ENCODE results near the gene TSEN2. TPM values are rescaled to one million over a fixed set of nuclear protein-coding genes. Genes with fewer than 3 reads are reported as not detected.

Gene TSEN2
- total RNA-seq, 1 experiment from 2014 or later: 22.0 TPM

- H3K9me3 Mint-ChIP-seq: no peaks in the 10 kb centered on the region
- TF ChIP-seq, protein P1, sequence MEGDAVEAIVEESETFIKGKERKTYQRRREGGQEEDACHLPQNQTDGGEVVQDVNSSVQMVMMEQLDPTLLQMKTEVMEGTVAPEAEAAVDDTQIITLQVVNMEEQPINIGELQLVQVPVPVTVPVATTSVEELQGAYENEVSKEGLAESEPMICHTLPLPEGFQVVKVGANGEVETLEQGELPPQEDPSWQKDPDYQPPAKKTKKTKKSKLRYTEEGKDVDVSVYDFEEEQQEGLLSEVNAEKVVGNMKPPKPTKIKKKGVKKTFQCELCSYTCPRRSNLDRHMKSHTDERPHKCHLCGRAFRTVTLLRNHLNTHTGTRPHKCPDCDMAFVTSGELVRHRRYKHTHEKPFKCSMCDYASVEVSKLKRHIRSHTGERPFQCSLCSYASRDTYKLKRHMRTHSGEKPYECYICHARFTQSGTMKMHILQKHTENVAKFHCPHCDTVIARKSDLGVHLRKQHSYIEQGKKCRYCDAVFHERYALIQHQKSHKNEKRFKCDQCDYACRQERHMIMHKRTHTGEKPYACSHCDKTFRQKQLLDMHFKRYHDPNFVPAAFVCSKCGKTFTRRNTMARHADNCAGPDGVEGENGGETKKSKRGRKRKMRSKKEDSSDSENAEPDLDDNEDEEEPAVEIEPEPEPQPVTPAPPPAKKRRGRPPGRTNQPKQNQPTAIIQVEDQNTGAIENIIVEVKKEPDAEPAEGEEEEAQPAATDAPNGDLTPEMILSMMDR (conservative IDR thresholded peaks at IDR 0.05): no peak
- Histone ChIP-seq H3T11ph (ENCODE audit: low read length) (no peak overlapping the region), H2BK15ac (ENCODE audit: low read depth, low read length) (no peak overlapping the region), H2BK20ac (ENCODE audit: low read depth, low read length, poor library complexity, severe bottlenecking) (no peak overlapping the region), H3K79me1 (ENCODE audit: insufficient read depth, low read depth, low read length, poor library complexity, severe bottlenecking) (no peaks in the 10 kb centered on the region), H2AFZ (ENCODE audit: low read length) (no peak overlapping the region), H3K4me1 (ENCODE audit: insufficient read depth, low read length) (no peaks in the 10 kb centered on the region), H3K27me3 (ENCODE audit: insufficient read depth, low read length) (no peaks in the 10 kb centered on the region), H3K79me2 (ENCODE audit: insufficient read depth, low read length) (no peaks in the 10 kb centered on the region), H3K9ac (ENCODE audit: extremely low read depth, insufficient read length, low read length) (no peak overlapping the region), H3K18ac (ENCODE audit: insufficient read length, low read depth, low read length) (no peak overlapping the region), H4K5ac (ENCODE audit: insufficient read length, low read depth, low read length) (no peak overlapping the region), H2AK5ac (ENCODE audit: insufficient read length, low read length) (no peak overlapping the region), H3K23ac (ENCODE audit: insufficient read length, low read depth, low read length) (no peak overlapping the region), H3K23me2 (ENCODE audit: insufficient read length, low read depth, low read length, poor library complexity, severe bottlenecking) (no peaks in the 10 kb centered on the region), H4K8ac (replicated peaks; ENCODE audit: insufficient read length, low read depth, low read length) (no peak overlapping the region), H3K56ac (ENCODE audit: insufficient read length, low read depth, low read length) (no peak overlapping the region), H3K9me3 (ENCODE audit: control insufficient read depth, low read depth, low read length) (no peaks in the 10 kb centered on the region), H3K27ac (ENCODE audit: insufficient read length, low read depth, low read length) (no peak overlapping the region), H3K14ac (ENCODE audit: insufficient read depth, low read length) (0 out of 2 replicates have a peak overlapping the region, but pooled peaks have one; percentile 16), H2BK5ac (ENCODE audit: insufficient read length, low read length) (no peak overlapping the region), H4K91ac (ENCODE audit: insufficient read length, low read depth, low read length) (no peak overlapping the region), H2BK12ac (ENCODE audit: insufficient read length, low read depth, low read length) (no peak overlapping the region), H2BK120ac (ENCODE audit: low read depth, low read length, poor library complexity, severe bottlenecking) (no peak overlapping the region), H3K4me2 (ENCODE audit: insufficient read depth, insufficient read length, low read length) (no peak overlapping the region), H4K20me1 (ENCODE audit: control insufficient read depth, insufficient read depth, insufficient read length) (no peaks in the 10 kb centered on the region), H3K4ac (ENCODE audit: low read depth, low read length) (no peak overlapping the region)
- DNase-seq: no peak
- H3K27me3 Mint-ChIP-seq (ENCODE audit: low read depth): no peaks in the 10 kb centered on the region
- H3K27ac Mint-ChIP-seq: no peak overlapping the region
- no CpG with 5 or more reads among the region's 6 CpGs for WGBS (ENCODE audit: extremely low coverage, insufficient read length, low lambda C conversion rate)
- H3K4me1 Mint-ChIP-seq: peaks cover 5 to 9% of the 10 kb centered on the region in 2 experiments
- no peak overlapping the region for H3K4me3 Mint-ChIP-seq
- H3K36me3 Mint-ChIP-seq (ENCODE audit: insufficient read depth in 1 of 3, low read depth in 3 of 3): no peaks in the 10 kb centered on the region
Observed at GRCh38 chr3:12454076-12454815, 30.0 kb upstream of the TSEN2 start.

Data from H9 (cell line).